Stomach (tissue), 4 donors: ENCODE data around the gene ERCC2.

Experiments used
- CTCF ChIP-seq, 7 experiments: fragments of 450-650 bp in 4 of 7; fragments of 200-600 bp in 3 of 7; sonication (generic) in 3 of 7; IDR thresholded peaks; one replicate each; pipeline ENCODE4 v1.5.1; 2016 to 2019; ENCODE audit warnings: antibody characterized with exemption in 7 of 7, control low read depth in 2 of 7, mild to moderate bottlenecking in 1 of 7
- EP300 ChIP-seq: sonication (generic); formaldehyde crosslinking; IDR thresholded peaks from one replicate; pipeline ENCODE4 v1.6.1; 2017; ENCODE audit warnings: antibody characterized with exemption
- POLR2A ChIP-seq, 4 donors: fragments of 450-650 bp; IDR thresholded peaks; one replicate each; pipeline ENCODE4 v1.6.1; 2016; ENCODE audit warnings: antibody characterized with exemption in 4 of 4, control low read depth in 2 of 4, mild to moderate bottlenecking in 1 of 4, moderate library complexity in 1 of 4
- POLR2AphosphoS5 ChIP-seq, 3 donors: sonication (generic); formaldehyde crosslinking; IDR thresholded peaks; one replicate each; pipeline ENCODE4 v1.6.1; 2016; ENCODE audit warnings: antibody characterized with exemption in 3 of 3

GRCh38 chr19:45350477-45351058 is 19.8 kb downstream of the ERCC2 start:
- no peak for TF ChIP-seq POLR2AphosphoS5 (IDR thresholded peaks at IDR 0.05)
- no peak for TF ChIP-seq CTCF (IDR thresholded peaks at IDR 0.05)
- TF ChIP-seq POLR2A (IDR thresholded peaks at IDR 0.05) = no peak
- no peak for TF ChIP-seq EP300
